Glomerular visceral epithelial cell (primary cell): ENCODE data around the gene STX12.

Source experiments
- DNase-seq: peaks from one replicate; pipeline ENCODE4 v3.0.0-alpha.2; 2016; ENCODE audit errors: extremely low spot score

The STX12 gene

GRCh38 chr1:27772932-27773825, at the start of gene STX12:
Gene STX12 (plus strand): TSS chr1:27773219. CDS start chr1:27773308, 89 bp downstream.
- peak; percentile 100 for DNase-seq

DNA sequence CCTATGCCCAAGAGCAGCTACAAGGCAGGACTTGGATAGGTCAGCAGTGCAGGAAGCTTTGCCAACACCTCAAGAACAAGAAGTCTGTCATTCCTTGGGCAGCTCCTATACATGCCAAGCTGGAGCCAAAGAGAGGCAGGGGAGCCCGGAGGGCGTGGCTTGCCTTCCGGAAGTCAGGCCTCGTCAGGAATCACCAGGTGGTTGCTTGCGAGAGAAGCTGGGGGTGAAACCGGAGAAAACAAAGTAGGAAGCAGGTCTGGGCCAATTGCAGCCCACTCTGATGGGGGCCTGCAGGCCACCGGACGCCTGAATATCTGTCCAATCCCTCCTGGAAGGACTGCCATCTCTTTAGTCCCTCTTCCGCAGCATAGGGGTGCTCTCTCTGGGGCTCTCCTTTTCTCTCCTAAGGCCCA, 48.1 kb upstream of the STX12 start:
- DNase-seq, result peak; percentile 4

- peak; percentile 99 for DNase-seq
Observed at GRCh38 chr1:27725374-27726172, 47.4 kb upstream of the STX12 start, which contains the start of gene FAM76A. Gene FAM76A (plus strand): TSS chr1:27725961. CDS start chr1:27726081, 120 bp downstream.

GRCh38 chr1:27726173-27727044, 46.6 kb upstream of the STX12 start:
- DNase-seq, result peak; percentile 53

- DNase-seq, result peak; percentile 12
Observed at GRCh38 chr1:27727126-27727525, 45.9 kb upstream of the STX12 start.

DNA sequence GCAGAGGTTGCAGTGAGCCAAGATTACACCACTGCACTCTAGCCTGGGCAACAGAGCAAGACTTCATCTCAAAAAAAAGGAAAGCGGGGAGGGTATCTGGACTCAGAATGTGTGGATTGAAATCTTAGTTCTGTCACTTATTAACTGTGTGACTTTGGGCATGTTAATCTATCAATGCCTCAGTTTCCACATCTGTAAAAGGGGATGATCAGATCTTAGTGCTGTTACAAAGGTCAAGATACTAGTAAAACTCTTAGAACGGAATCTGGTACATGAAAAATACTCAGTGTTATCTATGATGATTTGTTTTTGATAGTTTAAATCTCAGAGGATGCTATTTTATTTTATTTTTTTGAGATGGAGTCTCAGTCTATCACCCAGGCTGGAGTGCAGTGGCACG, 36.8 kb upstream of the STX12 start:
- no peak for DNase-seq

DNA sequence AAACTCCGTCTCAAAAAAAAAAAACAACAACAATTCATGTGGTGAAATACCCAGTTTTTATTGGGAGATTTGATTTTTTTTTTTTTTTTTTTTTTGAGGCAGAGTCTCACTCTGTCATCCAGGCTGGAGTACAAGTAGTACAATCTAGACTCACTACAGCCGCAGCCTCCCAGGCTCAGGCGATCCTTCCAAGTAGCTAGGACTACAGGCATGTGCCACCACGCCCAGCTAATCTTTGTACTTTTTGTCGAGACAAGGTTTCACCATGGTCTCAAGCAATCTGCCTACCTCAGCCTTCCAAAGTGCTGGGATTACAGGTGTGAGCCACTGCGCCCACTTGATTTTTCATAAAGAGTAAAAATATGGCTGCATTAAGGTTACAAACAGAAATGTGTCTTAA, 31.9 kb upstream of the STX12 start:
- DNase-seq, result no peak

- no peak for DNase-seq
Observed at GRCh38 chr1:27744556-27744955, 28.5 kb upstream of the STX12 start.

DNA sequence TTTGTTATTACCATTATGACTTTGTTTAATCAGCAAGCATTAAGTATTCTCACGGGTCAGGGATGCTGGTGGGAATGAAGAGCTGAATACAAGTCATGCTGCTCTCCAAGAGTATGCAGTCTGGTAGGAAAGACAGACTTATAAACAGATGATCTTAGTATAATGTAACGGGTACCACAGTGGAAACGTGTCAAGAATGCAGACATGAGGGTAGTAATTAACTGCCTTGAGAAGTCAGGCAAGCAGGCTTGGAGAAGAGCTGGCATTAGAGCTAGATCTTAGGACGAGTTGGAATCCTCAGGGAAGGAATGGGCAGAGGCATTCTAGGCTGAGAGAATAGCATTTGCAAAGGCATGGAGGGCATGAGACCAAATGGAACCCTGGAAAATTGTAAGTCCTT, 27.6 kb upstream of the STX12 start:
- DNase-seq, result no peak

DNA sequence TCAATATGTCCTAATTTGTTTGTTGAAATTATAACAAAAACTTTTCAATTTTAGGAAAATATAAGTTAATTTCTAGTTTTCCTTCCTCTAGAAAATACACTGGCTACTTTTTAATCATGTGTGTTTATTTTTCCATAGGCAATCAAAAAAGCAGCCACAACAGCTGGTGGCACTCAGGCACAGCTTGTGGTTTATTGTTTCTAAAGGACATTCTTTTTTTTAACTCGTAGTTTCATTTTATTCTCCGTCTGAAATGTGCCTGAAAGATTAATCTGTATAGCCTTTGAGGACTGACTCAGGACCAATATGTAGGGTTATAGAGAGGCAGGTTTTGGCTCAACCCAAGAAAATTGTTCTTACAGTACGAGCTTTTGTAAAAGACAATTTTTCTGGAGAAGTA, 20.7 kb upstream of the STX12 start:
- no peak for DNase-seq

DNA sequence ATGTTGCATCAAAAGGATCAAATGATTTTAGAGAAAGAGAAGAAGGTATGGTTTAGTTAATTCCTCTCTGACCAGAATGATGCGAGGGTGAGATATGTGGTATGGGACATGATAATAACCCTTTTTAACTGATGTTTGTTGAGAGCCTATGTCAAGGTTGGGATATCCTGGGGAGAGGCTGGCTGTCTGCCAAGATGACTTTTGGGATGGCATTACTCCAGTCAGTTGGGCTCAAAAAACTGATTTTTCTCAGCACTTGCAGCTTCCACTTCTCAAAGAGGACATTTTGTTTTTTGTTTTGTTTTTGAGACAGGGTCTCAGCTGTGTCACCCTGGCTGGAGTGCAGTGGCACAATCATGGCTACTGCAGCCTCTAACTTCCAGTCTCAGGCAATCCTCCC, 17.7 kb upstream of the STX12 start:
- DNase-seq, result no peak

- DNase-seq, result no peak
Observed at GRCh38 chr1:27755865-27756264, 17.2 kb upstream of the STX12 start.

DNA sequence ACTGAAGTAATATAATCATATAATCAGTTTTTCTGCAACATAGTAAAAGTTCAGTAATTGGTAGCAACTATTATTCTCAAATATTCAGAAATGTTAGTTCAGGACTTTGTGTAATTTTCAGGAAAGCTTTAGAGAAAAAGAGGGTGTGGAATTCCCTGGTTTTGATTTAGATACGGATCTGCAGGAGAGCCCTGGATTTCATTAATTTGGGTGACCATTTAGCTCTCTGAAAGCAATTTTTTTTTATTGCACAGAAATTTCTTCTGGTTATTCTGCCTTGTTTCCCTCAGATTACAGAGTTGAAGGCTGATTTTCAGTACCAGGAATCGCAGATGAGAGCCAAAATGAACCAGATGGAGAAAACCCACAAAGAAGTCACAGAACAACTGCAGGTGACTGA, 13.8 kb upstream of the STX12 start:
- DNase-seq, result no peak

DNA sequence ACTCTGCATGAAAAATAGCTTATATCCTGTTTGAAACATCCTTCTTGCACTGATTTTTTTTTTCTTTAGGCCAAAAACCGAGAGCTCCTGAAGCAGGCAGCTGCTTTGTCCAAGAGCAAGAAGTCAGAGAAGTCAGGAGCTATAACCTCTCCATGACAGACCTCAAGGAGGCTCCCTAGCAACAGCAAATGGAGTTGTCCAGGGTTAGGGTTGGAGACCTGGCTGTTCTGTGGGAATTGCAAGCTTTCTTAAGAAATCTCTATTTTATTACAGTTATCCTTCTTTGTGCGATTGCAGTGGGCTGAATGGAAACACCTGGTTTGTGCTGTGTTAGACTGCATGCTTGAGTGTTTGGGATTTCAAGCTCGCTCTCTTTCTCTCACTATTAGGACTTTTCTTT, 12.6 kb upstream of the STX12 start:
- no peak for DNase-seq

DNA sequence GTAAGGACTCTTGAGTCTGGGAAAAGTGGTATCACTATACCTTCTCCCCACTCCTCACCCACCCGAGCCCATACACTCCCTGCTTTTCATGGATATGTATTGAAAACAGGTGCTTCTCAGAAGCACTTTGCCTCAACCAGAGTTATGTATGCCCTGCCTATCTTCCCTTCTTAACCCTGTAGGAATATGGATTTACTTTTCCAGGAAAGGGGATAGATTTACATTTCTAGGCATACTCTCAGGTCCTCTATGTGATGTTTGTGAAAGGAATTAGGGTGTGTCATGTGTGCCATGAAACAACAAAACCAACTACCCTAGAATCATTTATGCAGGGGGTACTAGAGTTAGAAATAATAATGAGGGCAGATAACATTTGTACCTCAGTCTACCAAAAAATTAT, 11.0 kb upstream of the STX12 start:
- DNase-seq, result no peak

- no peak for DNase-seq
Observed at GRCh38 chr1:27763358-27763757, 9.7 kb upstream of the STX12 start.

GRCh38 chr1:27770293-27770830, 2.7 kb upstream of the STX12 start:
- DNase-seq, result no peak

DNA sequence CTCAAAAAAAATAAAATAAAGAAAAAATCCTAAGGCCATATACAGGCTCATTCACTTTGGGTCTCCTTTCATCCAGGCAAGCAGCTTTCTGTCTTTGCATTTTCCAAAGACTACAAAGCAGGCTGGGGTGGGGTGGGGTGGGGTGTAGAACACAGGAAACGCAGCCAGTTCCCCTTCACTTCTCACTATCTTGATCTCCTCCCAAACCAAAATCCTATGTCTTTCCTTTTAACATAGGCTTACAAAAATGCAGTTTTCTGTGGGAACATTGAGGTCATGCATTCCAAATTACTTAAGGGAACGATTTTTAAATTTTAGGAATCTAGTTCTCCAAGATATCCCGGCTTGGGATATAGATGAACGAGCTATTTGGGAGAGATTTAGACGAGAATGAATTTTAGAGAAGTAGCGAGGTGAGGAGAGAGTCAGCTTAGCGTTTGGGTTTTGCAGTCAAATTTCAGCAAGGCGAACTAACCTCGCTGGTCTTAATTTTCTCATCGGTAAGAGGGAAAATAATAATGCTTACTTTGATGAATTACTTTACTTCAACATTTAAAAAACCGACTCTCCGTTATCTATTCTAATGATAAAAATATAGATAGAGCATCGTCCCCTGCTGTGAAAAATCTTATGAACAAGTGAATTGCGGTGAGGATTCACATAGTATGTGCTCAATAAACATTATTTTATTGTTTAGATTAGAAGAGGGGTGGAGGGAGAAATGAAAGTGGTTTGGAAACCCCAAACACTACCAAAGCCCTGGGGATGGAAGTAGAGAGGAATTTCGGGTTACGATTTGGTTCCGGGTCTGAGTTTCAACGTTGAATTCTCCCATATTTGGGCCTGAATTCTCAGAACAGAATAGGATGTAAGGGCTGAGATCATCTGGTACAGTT, 735 bp upstream of the STX12 start:
- DNase-seq, result no peak

DNA sequence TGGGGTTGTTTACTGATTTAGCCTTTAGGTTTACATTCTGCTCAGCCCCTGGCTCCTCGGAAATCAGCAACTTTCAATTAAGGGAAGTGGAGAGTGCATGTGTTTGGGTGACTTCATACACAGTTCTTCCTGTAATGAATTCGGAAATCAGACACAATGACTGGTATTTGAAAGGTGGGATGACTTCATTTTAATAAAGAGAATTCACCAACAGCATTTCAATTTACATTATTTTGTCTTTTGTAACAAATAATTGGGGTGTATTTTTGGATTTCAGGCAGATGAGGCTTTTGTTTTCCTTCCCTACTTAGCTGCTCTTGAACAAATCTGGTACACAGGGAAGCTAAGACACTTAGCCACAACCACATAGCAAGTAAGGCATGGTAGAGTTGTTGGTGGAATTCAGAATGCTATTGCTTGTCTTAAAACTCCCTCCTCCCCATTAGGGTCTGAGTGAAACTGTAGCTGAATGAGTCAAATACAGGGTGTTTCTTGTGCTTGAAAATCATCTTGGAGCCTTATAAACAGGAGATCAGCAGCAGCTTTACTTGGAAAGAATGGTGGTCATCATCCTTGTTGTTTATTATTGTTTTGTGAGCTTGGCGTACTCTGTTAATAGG, 917 bp downstream of the STX12 start:
- DNase-seq, result peak; percentile 11

DNA sequence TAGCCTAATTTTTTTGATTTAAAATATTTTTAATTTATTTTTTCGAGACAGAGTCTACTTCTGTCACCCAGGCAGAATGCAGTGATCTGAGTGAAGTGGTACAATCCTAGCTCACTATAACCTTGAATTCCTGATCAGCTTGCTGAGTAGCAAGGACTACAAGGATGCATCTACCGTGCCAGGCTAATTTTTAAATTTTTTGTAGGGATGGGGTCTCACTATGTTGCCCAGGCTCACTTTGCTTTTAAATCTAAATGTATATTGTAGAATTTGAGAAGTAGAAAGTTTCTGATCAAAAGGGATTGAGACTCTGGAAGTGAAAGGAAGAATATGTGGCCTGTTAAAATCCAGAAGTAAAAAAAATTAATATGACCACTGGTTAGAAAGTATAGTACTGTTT, 1.6 kb downstream of the STX12 start:
- DNase-seq, result no peak
